ENCODE results near the gene STYX. TPM values are rescaled to one million over a fixed set of nuclear protein-coding genes. Genes with fewer than 3 reads are reported as not detected.

Gene STYX
- total RNA-seq, 1 experiment from 2014 or later, result 22.8 TPM

DNA sequence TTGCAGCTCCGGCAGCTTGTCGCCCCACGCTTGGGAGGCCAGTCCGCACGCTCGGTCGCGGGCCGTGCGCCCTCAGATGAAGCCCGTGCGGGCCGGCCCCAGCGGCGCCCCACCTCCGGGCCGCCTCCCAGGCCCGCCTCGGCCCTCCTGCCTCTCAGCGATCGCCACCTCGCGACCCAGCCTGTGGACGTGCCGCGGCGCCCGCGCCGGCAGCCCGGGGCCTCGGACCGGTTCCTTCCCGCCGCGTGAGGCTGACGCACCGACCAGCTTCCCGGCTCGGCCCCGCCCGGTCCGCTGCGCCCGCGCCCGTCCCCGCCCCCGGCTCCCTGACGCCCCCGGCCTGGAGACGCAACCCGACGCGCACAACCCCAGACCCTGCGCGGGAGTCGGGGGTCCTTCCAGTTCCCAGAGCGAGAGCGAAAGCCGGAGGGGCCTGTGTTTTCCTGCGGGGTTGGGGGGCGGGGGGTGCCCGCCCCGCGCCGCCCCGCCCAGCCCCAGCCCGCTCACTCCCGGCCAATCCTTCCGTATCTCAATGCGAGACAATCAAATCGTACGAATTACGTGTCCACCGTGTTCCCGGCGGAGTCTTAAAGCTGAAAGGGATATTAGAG is 34.4 kb upstream of the STYX start, which contains the start of gene ERO1A (continued):
- TF ChIP-seq, protein P1, sequence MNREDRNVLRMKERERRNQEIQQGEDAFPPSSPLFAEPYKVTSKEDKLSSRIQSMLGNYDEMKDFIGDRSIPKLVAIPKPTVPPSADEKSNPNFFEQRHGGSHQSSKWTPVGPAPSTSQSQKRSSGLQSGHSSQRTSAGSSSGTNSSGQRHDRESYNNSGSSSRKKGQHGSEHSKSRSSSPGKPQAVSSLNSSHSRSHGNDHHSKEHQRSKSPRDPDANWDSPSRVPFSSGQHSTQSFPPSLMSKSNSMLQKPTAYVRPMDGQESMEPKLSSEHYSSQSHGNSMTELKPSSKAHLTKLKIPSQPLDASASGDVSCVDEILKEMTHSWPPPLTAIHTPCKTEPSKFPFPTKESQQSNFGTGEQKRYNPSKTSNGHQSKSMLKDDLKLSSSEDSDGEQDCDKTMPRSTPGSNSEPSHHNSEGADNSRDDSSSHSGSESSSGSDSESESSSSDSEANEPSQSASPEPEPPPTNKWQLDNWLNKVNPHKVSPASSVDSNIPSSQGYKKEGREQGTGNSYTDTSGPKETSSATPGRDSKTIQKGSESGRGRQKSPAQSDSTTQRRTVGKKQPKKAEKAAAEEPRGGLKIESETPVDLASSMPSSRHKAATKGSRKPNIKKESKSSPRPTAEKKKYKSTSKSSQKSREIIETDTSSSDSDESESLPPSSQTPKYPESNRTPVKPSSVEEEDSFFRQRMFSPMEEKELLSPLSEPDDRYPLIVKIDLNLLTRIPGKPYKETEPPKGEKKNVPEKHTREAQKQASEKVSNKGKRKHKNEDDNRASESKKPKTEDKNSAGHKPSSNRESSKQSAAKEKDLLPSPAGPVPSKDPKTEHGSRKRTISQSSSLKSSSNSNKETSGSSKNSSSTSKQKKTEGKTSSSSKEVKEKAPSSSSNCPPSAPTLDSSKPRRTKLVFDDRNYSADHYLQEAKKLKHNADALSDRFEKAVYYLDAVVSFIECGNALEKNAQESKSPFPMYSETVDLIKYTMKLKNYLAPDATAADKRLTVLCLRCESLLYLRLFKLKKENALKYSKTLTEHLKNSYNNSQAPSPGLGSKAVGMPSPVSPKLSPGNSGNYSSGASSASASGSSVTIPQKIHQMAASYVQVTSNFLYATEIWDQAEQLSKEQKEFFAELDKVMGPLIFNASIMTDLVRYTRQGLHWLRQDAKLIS (CRISPR knock-in tag; IDR thresholded peaks at IDR 0.05; ENCODE audit: borderline replicate concordance), result no peak
- no peak for TF ChIP-seq ZBTB21 (CRISPR knock-in tag; IDR thresholded peaks at IDR 0.05; ENCODE audit: borderline replicate concordance)
- TF ChIP-seq, protein P2, sequence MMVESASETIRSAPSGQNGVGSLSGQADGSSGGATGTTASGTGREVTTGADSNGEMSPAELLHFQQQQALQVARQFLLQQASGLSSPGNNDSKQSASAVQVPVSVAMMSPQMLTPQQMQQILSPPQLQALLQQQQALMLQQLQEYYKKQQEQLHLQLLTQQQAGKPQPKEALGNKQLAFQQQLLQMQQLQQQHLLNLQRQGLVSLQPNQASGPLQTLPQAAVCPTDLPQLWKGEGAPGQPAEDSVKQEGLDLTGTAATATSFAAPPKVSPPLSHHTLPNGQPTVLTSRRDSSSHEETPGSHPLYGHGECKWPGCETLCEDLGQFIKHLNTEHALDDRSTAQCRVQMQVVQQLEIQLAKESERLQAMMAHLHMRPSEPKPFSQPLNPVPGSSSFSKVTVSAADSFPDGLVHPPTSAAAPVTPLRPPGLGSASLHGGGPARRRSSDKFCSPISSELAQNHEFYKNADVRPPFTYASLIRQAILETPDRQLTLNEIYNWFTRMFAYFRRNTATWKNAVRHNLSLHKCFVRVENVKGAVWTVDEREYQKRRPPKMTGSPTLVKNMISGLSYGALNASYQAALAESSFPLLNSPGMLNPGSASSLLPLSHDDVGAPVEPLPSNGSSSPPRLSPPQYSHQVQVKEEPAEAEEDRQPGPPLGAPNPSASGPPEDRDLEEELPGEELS (CRISPR knock-in tag; IDR thresholded peaks at IDR 0.05), result no peak
- TF ChIP-seq ELF4 (CRISPR knock-in tag; IDR thresholded peaks at IDR 0.05; ENCODE audit: low read depth), result no peak
- TF ChIP-seq TEAD4 (CRISPR knock-in tag; IDR thresholded peaks at IDR 0.05), result no peak
- TF ChIP-seq, protein P3, sequence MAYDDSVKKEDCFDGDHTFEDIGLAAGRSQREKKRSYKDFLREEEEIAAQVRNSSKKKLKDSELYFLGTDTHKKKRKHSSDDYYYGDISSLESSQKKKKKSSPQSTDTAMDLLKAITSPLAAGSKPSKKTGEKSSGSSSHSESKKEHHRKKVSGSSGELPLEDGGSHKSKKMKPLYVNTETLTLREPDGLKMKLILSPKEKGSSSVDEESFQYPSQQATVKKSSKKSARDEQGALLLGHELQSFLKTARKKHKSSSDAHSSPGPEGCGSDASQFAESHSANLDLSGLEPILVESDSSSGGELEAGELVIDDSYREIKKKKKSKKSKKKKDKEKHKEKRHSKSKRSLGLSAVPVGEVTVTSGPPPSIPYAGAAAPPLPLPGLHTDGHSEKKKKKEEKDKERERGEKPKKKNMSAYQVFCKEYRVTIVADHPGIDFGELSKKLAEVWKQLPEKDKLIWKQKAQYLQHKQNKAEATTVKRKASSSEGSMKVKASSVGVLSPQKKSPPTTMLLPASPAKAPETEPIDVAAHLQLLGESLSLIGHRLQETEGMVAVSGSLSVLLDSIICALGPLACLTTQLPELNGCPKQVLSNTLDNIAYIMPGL (CRISPR knock-in tag; IDR thresholded peaks at IDR 0.05), result 0 out of 2 replicates have a peak, but pooled peaks have one; percentile 9
- TF ChIP-seq, protein P4, sequence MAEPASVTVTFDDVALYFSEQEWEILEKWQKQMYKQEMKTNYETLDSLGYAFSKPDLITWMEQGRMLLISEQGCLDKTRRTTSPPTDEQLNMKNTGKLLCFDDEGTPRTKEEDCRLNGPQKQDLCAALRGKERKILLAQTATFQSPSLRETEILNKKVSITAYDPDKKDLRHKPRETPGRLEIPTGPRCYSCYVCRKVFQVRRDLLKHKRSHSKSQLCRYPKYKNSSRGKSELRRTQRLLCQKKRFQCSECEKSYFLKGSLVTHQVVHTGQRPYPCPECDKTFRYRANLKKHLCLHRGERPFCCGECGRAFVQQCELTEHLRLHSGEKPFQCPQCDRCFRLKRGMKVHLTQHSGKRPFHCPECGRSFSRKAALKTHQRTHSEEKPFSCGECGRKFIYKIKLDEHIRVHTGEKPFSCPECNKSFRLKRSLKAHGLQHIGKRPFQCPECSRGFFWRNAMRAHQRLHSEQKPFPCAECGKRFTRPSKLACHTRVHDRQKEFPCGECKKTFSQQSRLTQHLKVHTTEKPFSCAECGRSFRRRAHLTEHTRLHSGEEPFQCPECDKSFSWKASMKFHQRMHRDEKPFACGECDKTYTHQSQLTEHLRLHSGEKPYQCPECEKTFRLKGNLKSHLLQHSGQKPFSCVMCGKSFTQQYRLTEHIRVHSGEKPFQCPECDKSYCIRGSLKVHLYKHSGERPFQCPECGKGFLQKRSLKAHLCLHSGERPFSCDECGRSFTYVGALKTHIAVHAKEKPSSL (CRISPR knock-in tag; conservative IDR thresholded peaks at IDR 0.05), result no peak
- TF ChIP-seq, protein P5, sequence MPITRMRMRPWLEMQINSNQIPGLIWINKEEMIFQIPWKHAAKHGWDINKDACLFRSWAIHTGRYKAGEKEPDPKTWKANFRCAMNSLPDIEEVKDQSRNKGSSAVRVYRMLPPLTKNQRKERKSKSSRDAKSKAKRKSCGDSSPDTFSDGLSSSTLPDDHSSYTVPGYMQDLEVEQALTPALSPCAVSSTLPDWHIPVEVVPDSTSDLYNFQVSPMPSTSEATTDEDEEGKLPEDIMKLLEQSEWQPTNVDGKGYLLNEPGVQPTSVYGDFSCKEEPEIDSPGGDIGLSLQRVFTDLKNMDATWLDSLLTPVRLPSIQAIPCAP (CRISPR knock-in tag; IDR thresholded peaks at IDR 0.05), result no peak
- no peak for TF ChIP-seq NR2C2 (CRISPR knock-in tag; IDR thresholded peaks at IDR 0.05)
- TF ChIP-seq, protein P6, sequence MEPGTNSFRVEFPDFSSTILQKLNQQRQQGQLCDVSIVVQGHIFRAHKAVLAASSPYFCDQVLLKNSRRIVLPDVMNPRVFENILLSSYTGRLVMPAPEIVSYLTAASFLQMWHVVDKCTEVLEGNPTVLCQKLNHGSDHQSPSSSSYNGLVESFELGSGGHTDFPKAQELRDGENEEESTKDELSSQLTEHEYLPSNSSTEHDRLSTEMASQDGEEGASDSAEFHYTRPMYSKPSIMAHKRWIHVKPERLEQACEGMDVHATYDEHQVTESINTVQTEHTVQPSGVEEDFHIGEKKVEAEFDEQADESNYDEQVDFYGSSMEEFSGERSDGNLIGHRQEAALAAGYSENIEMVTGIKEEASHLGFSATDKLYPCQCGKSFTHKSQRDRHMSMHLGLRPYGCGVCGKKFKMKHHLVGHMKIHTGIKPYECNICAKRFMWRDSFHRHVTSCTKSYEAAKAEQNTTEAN (CRISPR knock-in tag; IDR thresholded peaks at IDR 0.05), result no peak
- no peak for TF ChIP-seq PRRX2 (CRISPR knock-in tag; IDR thresholded peaks at IDR 0.05)
- no peak for TF ChIP-seq ZNF232 (CRISPR knock-in tag; IDR thresholded peaks at IDR 0.05)
- TF ChIP-seq RELA (CRISPR knock-in tag; IDR thresholded peaks at IDR 0.05; ENCODE audit: borderline replicate concordance), result no peak
- TF ChIP-seq, protein P7, sequence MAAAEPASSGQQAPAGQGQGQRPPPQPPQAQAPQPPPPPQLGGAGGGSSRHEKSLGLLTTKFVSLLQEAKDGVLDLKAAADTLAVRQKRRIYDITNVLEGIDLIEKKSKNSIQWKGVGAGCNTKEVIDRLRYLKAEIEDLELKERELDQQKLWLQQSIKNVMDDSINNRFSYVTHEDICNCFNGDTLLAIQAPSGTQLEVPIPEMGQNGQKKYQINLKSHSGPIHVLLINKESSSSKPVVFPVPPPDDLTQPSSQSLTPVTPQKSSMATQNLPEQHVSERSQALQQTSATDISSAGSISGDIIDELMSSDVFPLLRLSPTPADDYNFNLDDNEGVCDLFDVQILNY (CRISPR knock-in tag; IDR thresholded peaks at IDR 0.05), result 0 out of 2 replicates have a peak, but pooled peaks have one; percentile 27
- TF ChIP-seq, protein P8, sequence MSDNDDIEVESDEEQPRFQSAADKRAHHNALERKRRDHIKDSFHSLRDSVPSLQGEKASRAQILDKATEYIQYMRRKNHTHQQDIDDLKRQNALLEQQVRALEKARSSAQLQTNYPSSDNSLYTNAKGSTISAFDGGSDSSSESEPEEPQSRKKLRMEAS (CRISPR knock-in tag; IDR thresholded peaks at IDR 0.05), result no peak
- TF ChIP-seq IRF2 (CRISPR knock-in tag; IDR thresholded peaks at IDR 0.05; ENCODE audit: borderline replicate concordance, low read depth), result no peak
- TF ChIP-seq ZNF396 (CRISPR knock-in tag; IDR thresholded peaks at IDR 0.05; ENCODE audit: borderline replicate concordance), result no peak
- TF ChIP-seq, protein P9, sequence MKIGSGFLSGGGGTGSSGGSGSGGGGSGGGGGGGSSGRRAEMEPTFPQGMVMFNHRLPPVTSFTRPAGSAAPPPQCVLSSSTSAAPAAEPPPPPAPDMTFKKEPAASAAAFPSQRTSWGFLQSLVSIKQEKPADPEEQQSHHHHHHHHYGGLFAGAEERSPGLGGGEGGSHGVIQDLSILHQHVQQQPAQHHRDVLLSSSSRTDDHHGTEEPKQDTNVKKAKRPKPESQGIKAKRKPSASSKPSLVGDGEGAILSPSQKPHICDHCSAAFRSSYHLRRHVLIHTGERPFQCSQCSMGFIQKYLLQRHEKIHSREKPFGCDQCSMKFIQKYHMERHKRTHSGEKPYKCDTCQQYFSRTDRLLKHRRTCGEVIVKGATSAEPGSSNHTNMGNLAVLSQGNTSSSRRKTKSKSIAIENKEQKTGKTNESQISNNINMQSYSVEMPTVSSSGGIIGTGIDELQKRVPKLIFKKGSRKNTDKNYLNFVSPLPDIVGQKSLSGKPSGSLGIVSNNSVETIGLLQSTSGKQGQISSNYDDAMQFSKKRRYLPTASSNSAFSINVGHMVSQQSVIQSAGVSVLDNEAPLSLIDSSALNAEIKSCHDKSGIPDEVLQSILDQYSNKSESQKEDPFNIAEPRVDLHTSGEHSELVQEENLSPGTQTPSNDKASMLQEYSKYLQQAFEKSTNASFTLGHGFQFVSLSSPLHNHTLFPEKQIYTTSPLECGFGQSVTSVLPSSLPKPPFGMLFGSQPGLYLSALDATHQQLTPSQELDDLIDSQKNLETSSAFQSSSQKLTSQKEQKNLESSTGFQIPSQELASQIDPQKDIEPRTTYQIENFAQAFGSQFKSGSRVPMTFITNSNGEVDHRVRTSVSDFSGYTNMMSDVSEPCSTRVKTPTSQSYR (CRISPR knock-in tag; IDR thresholded peaks at IDR 0.05), result no peak
- TF ChIP-seq, protein P10, sequence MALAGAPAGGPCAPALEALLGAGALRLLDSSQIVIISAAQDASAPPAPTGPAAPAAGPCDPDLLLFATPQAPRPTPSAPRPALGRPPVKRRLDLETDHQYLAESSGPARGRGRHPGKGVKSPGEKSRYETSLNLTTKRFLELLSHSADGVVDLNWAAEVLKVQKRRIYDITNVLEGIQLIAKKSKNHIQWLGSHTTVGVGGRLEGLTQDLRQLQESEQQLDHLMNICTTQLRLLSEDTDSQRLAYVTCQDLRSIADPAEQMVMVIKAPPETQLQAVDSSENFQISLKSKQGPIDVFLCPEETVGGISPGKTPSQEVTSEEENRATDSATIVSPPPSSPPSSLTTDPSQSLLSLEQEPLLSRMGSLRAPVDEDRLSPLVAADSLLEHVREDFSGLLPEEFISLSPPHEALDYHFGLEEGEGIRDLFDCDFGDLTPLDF (CRISPR knock-in tag; IDR thresholded peaks at IDR 0.05), result no peak
- no peak for TF ChIP-seq HMGA2 (CRISPR knock-in tag; IDR thresholded peaks at IDR 0.05)
- 0 out of 2 replicates have a peak, but pooled peaks have one; percentile 15 for TF ChIP-seq SP1 (CRISPR knock-in tag; conservative IDR thresholded peaks at IDR 0.05)
